Measurements from ENCODE around the gene PLRG1.
"Not testable (repeated sequence)": the region's sequence is repeated elsewhere in the genome, so short reads cannot be mapped to it uniquely, and the experiment has no call there.

The PLRG1 gene

DNA sequence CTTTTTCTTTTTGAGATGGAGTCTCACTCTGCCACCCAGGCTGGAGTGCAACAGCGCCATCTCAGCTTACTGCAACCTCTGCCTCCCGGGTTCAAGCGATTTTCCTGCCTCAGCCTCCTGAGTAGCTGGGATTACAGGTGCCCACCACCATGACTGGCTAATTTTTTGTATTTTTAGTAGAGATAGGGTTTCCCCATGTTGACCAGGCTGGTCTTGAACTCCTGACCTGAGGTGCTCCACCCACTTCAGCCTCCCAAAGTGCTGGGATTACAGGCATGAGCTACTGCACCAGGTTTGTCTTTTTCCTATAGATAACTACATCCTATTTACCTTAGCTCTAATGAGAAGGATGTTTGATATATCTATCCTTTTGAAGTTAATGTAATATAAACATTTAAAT, 44.1 kb upstream of the PLRG1 start:
- H4K20me1 ChIP-seq (ENCODE audit: insufficient read depth, low read length, poor library complexity, severe bottlenecking); H3K79me2 ChIP-seq (ENCODE audit: insufficient read depth, low read length); H3K9me2 ChIP-seq (replicated peaks; ENCODE audit: low read depth, low read length); H3K4me3 ChIP-seq (ENCODE audit: low read length, poor library complexity, severe bottlenecking); H2AFZ ChIP-seq (ENCODE audit: low read length); H3K4me1 ChIP-seq (ENCODE audit: insufficient read depth, low read length, poor library complexity, severe bottlenecking); H3K9me3 ChIP-seq (ENCODE audit: insufficient read depth, low read depth, low read length); H3K27me3 ChIP-seq (ENCODE audit: insufficient read depth, low read length, poor library complexity, severe bottlenecking); H3K36me3 ChIP-seq (ENCODE audit: insufficient read depth, low read length); H3K4me2 ChIP-seq (ENCODE audit: low read depth, low read length, poor library complexity, severe bottlenecking); H3K9ac ChIP-seq (ENCODE audit: low read depth, low read length, poor library complexity, severe bottlenecking); H3F3A ChIP-seq (ENCODE audit: low read depth): not testable (repeated sequence)
- TF ChIP-seq, protein P1, sequence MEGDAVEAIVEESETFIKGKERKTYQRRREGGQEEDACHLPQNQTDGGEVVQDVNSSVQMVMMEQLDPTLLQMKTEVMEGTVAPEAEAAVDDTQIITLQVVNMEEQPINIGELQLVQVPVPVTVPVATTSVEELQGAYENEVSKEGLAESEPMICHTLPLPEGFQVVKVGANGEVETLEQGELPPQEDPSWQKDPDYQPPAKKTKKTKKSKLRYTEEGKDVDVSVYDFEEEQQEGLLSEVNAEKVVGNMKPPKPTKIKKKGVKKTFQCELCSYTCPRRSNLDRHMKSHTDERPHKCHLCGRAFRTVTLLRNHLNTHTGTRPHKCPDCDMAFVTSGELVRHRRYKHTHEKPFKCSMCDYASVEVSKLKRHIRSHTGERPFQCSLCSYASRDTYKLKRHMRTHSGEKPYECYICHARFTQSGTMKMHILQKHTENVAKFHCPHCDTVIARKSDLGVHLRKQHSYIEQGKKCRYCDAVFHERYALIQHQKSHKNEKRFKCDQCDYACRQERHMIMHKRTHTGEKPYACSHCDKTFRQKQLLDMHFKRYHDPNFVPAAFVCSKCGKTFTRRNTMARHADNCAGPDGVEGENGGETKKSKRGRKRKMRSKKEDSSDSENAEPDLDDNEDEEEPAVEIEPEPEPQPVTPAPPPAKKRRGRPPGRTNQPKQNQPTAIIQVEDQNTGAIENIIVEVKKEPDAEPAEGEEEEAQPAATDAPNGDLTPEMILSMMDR (conservative IDR thresholded peaks at IDR 0.05; ENCODE audit: low read length), result 0 out of 2 replicates have a peak, but pooled peaks have one; percentile 18

- Histone ChIP-seq H3K27me3 (ENCODE audit: insufficient read depth, low read length, poor library complexity, severe bottlenecking) (no peaks in the 10 kb centered on the region), H3K79me2 (ENCODE audit: insufficient read depth, low read length) (no peaks in the 10 kb centered on the region), H3K36me3 (ENCODE audit: insufficient read depth, low read length) (no peaks in the 10 kb centered on the region), H3F3A (ENCODE audit: low read depth) (no peaks in the 10 kb centered on the region), H3K9ac (ENCODE audit: low read depth, low read length, poor library complexity, severe bottlenecking) (no peak overlapping the region), H3K4me1 (ENCODE audit: insufficient read depth, low read length, poor library complexity, severe bottlenecking) (no peaks in the 10 kb centered on the region), H3K4me2 (ENCODE audit: low read depth, low read length, poor library complexity, severe bottlenecking) (no peak overlapping the region), H4K20me1 (ENCODE audit: insufficient read depth, low read length, poor library complexity, severe bottlenecking) (no peaks in the 10 kb centered on the region), H2AFZ (ENCODE audit: low read length) (no peak overlapping the region), H3K4me3 (ENCODE audit: low read length, poor library complexity, severe bottlenecking) (no peak overlapping the region), H3K9me2 (replicated peaks; ENCODE audit: low read depth, low read length) (no peaks in the 10 kb centered on the region), H3K9me3 (ENCODE audit: insufficient read depth, low read depth, low read length) (no peaks in the 10 kb centered on the region)
- TF ChIP-seq EZH2phosphoT487 (IDR thresholded peaks at IDR 0.05; ENCODE audit: borderline replicate concordance), result no peak
- TF ChIP-seq, protein P1 (conservative IDR thresholded peaks at IDR 0.05; ENCODE audit: low read length), result no peak
Measured at GRCh38 chr4:154593868-154594267, 43.7 kb upstream of the PLRG1 start.

GRCh38 chr4:154591890-154592289, 41.7 kb upstream of the PLRG1 start:
- Histone ChIP-seq H3K4me3 (ENCODE audit: low read length, poor library complexity, severe bottlenecking) (no peak overlapping the region), H3K36me3 (ENCODE audit: insufficient read depth, low read length) (no peaks in the 10 kb centered on the region), H3K27me3 (ENCODE audit: insufficient read depth, low read length, poor library complexity, severe bottlenecking) (no peaks in the 10 kb centered on the region), H3K9me3 (ENCODE audit: insufficient read depth, low read depth, low read length) (no peaks in the 10 kb centered on the region), H3K4me2 (ENCODE audit: low read depth, low read length, poor library complexity, severe bottlenecking) (no peak overlapping the region), H3K4me1 (ENCODE audit: insufficient read depth, low read length, poor library complexity, severe bottlenecking) (no peaks in the 10 kb centered on the region), H2AFZ (ENCODE audit: low read length) (no peak overlapping the region), H3F3A (ENCODE audit: low read depth) (no peaks in the 10 kb centered on the region), H3K9ac (ENCODE audit: low read depth, low read length, poor library complexity, severe bottlenecking) (no peak overlapping the region), H3K9me2 (replicated peaks; ENCODE audit: low read depth, low read length) (no peaks in the 10 kb centered on the region), H4K20me1 (ENCODE audit: insufficient read depth, low read length, poor library complexity, severe bottlenecking) (no peaks in the 10 kb centered on the region), H3K79me2 (ENCODE audit: insufficient read depth, low read length) (no peaks in the 10 kb centered on the region)
- no peak for TF ChIP-seq EZH2phosphoT487 (IDR thresholded peaks at IDR 0.05; ENCODE audit: borderline replicate concordance)
- TF ChIP-seq, protein P1 (conservative IDR thresholded peaks at IDR 0.05; ENCODE audit: low read length), result no peak
